Hepatocyte (in vitro differentiated cells): Measurements from ENCODE around the gene PHLPP1.

ENCODE experiments used
- EZH2 ChIP-seq: fragments of 200-600 bp; sonication (generic); IDR thresholded peaks from 2 replicates; pipeline ENCODE4 v1.6.1; 2016; ENCODE audit warnings: antibody characterized with exemption, mild to moderate bottlenecking, borderline replicate concordance
- TF ChIP-seq, protein P1 (sequence below): fragments of 200-600 bp; sonication (generic); IDR thresholded peaks from 2 replicates; pipeline ENCODE4 v1.5.1; 2016; ENCODE audit warnings: antibody characterized with exemption, mild to moderate bottlenecking; ENCODE audit not compliant: poor library complexity

DNA sequence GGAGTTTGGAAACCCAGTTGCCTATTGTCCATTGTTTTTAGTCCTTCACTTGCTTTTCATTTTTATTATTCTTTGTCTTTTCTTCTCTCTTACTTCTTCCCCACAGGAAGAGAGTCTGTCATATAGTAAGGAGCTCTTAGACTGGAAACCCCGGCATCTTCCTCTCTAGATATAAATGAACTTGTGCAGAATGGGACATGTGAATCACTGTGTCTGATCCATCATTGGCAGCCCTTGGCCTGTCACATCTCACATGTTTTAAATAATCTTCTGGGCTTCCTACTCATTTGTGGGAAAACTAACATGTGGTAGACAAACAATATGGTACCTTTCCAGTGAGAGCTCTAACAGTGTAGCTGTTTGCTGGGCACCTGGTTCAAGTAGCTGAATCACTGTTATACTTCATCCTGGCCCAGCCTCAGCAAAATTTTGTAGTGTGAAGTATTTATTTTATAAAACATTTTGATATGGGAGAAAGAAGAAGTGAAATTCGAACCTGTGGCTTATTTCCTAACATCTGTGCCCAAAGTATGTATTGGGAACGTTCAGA, 112.8 kb downstream of the PHLPP1 start:
- no peak for TF ChIP-seq EZH2
- TF ChIP-seq, protein P1, sequence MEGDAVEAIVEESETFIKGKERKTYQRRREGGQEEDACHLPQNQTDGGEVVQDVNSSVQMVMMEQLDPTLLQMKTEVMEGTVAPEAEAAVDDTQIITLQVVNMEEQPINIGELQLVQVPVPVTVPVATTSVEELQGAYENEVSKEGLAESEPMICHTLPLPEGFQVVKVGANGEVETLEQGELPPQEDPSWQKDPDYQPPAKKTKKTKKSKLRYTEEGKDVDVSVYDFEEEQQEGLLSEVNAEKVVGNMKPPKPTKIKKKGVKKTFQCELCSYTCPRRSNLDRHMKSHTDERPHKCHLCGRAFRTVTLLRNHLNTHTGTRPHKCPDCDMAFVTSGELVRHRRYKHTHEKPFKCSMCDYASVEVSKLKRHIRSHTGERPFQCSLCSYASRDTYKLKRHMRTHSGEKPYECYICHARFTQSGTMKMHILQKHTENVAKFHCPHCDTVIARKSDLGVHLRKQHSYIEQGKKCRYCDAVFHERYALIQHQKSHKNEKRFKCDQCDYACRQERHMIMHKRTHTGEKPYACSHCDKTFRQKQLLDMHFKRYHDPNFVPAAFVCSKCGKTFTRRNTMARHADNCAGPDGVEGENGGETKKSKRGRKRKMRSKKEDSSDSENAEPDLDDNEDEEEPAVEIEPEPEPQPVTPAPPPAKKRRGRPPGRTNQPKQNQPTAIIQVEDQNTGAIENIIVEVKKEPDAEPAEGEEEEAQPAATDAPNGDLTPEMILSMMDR: no peak
